ENCODE measurements around the gene PYGB.

GRCh38 chr20:25259358-25259757, 11.5 kb downstream of the PYGB start:
- no peak for TF ChIP-seq NFIC (IDR thresholded peaks at IDR 0.05)
- TF ChIP-seq MAX (IDR thresholded peaks at IDR 0.05), result no peak
- TF ChIP-seq TCF12 (IDR thresholded peaks at IDR 0.05; ENCODE audit: low read depth), result no peak
- no peak for TF ChIP-seq USF1 (IDR thresholded peaks at IDR 0.05)
- TF ChIP-seq YY1 (IDR thresholded peaks at IDR 0.05; ENCODE audit: low read depth), result no peak
- TF ChIP-seq EP300 (IDR thresholded peaks at IDR 0.05; ENCODE audit: borderline replicate concordance), result no peak
- no peak for TF ChIP-seq TAF1 (IDR thresholded peaks at IDR 0.05; ENCODE audit: low read depth)
- TF ChIP-seq RAD21 (IDR thresholded peaks at IDR 0.05; ENCODE audit: low read depth), result no peak
- TF ChIP-seq CEBPB (IDR thresholded peaks at IDR 0.05), result no peak
- no peak for TF ChIP-seq FOXM1 (IDR thresholded peaks at IDR 0.05; ENCODE audit: borderline replicate concordance, low read depth)
- no peak for TF ChIP-seq CREB1 (IDR thresholded peaks at IDR 0.05; ENCODE audit: low read depth)

Measured in Ishikawa (cell line).